Measurements from ENCODE around the gene RTL3. TPM values are rescaled to one million over a fixed set of nuclear protein-coding genes. Genes with fewer than 3 reads are reported as not detected.
"Not testable (repeated sequence)": the region's sequence is repeated elsewhere in the genome, so short reads cannot be mapped to it uniquely, and the experiment has no call there.

RTL3 gene
- total RNA-seq, 4 donors from 2014 or later: 0.67 TPM; not detected in 3

GRCh38 chrX:78650906-78651437, 8.2 kb downstream of the RTL3 start:
- DNase-seq: no peak
- no peaks in the 10 kb centered on the region for H3K4me1 ChIP-seq
- no peak overlapping the region for H3K4me3 ChIP-seq
- no peaks in the 10 kb centered on the region for H3K36me3 ChIP-seq
- H3K9me3 ChIP-seq: no peaks in the 10 kb centered on the region
- H3K27me3 ChIP-seq: no peaks in the 10 kb centered on the region
- intact Hi-C loops (cut with DNase I; ENCODE audit: low total_unique reads): no loop called here
- no peak for ATAC-seq
- in situ Hi-C loops (cut with MboI; ENCODE audit: low sequenced_read_pairs in 4 of 4): no loop called here
- TF ChIP-seq CTCF (IDR thresholded peaks at IDR 0.05 in 4 of 5, conservative IDR thresholded peaks at IDR 0.05 in 1 of 5) (no peak), POLR2A (IDR thresholded peaks at IDR 0.05) (no peak)
- H3K27ac ChIP-seq: no peak overlapping the region

GRCh38 chrX:78643874-78644273, 15.3 kb downstream of the RTL3 start:
- Histone ChIP-seq H3K4me3 (no peak overlapping the region), H3K4me1 (no peaks in the 10 kb centered on the region), H3K27me3 (no peaks in the 10 kb centered on the region), H3K27ac (no peak overlapping the region), H3K36me3 (no peaks in the 10 kb centered on the region), H3K9me3 (no peaks in the 10 kb centered on the region)
- TF ChIP-seq CTCF (IDR thresholded peaks at IDR 0.05 in 4 of 5, conservative IDR thresholded peaks at IDR 0.05 in 1 of 5): no peak
- TF ChIP-seq POLR2A (IDR thresholded peaks at IDR 0.05): no peak
- in situ Hi-C loops (cut with MboI; ENCODE audit: low sequenced_read_pairs in 4 of 4) (no loop called here), intact Hi-C loops (cut with DNase I; ENCODE audit: low total_unique reads) (no loop called here)
- DNase-seq (no peak), ATAC-seq (no peak)

DNA sequence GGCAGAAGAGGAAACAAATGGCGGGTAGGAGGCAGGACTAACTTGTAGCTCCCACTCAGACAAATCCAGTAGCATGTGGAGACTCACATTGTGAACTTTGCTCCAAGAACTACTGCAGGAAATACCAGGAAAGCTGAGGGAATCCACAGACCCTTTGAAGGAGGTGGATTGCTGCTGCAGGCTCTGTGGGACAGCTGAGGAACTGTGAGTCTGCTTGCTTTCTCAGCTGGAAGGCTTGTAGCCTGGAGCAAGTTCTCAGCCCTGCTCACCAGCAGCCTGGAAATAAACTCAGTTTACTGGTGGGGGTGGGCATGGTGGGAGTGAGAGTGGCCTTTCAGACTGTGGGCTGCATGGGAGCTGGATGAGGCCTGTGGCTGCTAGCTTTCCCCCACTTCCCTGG, 16.0 kb downstream of the RTL3 start:
- Histone ChIP-seq H3K36me3 (no peaks in the 10 kb centered on the region), H3K4me1 (no peaks in the 10 kb centered on the region), H3K4me3 (no peak overlapping the region), H3K27ac (no peak overlapping the region), H3K9me3 (no peaks in the 10 kb centered on the region), H3K27me3 (no peaks in the 10 kb centered on the region)
- in situ Hi-C loops (cut with MboI; ENCODE audit: low sequenced_read_pairs in 4 of 4): no loop called here
- intact Hi-C loops (cut with DNase I; ENCODE audit: low total_unique reads): no loop called here
- no peak for ATAC-seq
- DNase-seq: no peak
- TF ChIP-seq POLR2A (IDR thresholded peaks at IDR 0.05): no peak
- TF ChIP-seq CTCF (IDR thresholded peaks at IDR 0.05 in 4 of 5, conservative IDR thresholded peaks at IDR 0.05 in 1 of 5): no peak

DNA sequence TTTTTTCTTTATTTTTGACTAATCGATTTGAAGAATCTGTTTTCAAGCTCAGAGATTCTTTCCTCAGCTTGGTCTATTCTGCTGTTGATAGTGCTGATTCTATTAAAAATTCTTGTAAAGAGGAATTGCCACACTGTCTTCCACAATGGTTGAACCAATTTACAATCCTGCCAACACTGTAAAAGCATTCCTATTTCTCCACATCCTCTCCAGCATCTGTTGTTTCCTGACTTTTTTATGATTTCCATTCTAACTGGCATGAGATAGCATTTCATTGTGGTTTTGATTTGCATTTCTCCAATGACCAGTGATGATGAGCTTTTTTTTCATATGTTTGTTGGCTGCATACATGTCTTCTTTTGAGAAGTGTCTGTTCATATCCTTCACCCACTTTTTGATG, 23.0 kb downstream of the RTL3 start:
- DNase-seq: not testable (repeated sequence)

GRCh38 chrX:78624962-78625909, 33.9 kb downstream of the RTL3 start:
- no peak overlapping the region for H3K27ac ChIP-seq
- DNase-seq: no peak
- no peaks in the 10 kb centered on the region for H3K36me3 ChIP-seq
- ATAC-seq: no peak
- no peak for TF ChIP-seq POLR2A (IDR thresholded peaks at IDR 0.05)
- TF ChIP-seq CTCF (IDR thresholded peaks at IDR 0.05 in 4 of 5, conservative IDR thresholded peaks at IDR 0.05 in 1 of 5): no peak
- intact Hi-C loops (cut with DNase I; ENCODE audit: low total_unique reads): no loop called here
- H3K4me1 ChIP-seq: no peaks in the 10 kb centered on the region
- no peaks in the 10 kb centered on the region for H3K9me3 ChIP-seq
- in situ Hi-C loops (cut with MboI; ENCODE audit: low sequenced_read_pairs in 4 of 4): no loop called here
- H3K4me3 ChIP-seq: no peak overlapping the region
- H3K27me3 ChIP-seq: no peaks in the 10 kb centered on the region

More for the DNA sequence above, 23.0 kb downstream of the RTL3 start:
- H3K27ac ChIP-seq; H3K9me3 ChIP-seq; intact Hi-C loops (cut with DNase I; ENCODE audit: low total_unique reads); in situ Hi-C loops (cut with MboI; ENCODE audit: low sequenced_read_pairs in 4 of 4); H3K4me3 ChIP-seq; ATAC-seq; H3K4me1 ChIP-seq; H3K27me3 ChIP-seq; H3K36me3 ChIP-seq: not testable (repeated sequence)

Data from gastrocnemius medialis (tissue), 4 donors.